NCI-H2107 (cell line): ENCODE measurements around the gene ZDHHC18.

Experiments used
- DNase-seq: peaks from one replicate; lab custom pipeline; 2025; lab: John Stamatoyannopoulos, UW

Gene ZDHHC18

DNA sequence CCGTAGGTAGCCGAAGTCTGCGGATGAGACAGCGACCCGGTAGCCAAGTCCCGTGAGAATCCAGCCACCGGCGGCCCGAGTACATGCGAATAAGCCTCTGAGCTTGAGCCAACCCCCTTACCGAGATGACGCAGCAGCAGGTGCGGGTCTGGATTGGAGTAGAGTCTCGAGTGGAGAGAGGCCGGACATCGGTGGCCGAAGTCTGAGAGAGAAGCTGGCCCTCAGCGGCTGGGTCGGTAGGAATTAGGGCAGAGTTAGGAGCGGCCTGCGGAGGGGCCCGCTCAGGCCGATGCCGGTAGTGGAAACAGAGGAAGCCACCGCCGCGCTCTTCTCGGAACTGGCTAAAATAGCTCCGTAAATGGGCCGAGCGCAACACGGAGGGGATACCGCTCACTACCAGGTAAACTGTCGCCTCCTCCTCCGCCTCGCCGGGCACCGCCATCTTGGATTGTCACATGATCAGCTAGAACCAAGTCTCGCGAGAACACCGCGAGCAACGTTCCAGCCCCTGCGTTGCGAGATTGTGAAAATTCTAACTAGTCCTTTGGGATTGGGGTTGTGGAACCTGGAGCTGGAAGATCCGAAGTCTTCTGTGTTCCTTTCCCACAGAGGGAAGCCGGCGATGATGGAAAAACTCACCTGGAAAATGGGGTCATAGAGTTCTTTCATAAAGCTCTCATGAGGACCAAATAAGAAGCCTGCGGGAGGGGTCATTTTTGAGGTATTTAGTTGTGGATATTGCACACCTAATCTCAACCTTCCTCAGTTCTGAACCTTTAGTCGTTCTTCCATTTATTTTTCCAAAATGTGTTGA lies 73.7 kb downstream of the ZDHHC18 start, which contains the start of gene GPATCH3:
Gene GPATCH3 (minus strand): TSS at position 467 of the 814 bp plus-strand sequence. CDS start 25 bp downstream, at position 442.
- DNase-seq: peak; percentile 96

DNA sequence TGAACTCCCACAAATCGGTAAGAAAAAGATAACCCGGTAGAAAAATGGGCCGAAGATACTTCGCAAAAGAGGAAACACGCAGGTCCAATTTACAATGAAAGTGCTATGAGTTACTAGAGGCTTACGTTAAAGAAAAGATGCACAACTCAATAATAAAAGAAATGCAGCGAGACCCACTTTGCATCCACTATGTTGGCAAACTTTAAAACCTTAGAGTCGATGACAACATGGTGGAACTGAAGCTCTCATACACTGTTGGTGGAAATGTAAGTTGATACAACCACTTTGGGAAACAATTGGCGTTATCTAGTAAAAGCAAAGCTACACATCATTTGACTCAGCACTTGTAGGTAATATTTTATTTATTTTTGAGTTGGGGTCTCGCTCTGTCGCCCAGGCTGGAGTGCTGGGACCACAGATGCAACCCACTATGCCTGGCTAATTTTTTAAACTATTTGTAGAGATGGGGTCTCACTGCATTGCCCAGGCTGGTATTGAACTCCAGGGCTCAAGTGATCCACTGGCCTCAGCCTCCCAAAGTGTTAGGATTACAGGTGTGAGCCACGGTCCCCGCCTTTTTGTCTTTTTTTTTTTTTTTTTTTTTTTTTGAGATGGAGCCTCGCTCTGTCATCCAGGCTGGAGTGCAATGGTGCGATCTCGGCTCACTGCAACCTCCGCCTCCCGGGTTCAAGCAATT lies 74.5 kb downstream of the ZDHHC18 start:
- DNase-seq: no peak
